ENCODE data around the gene SERGEF. TPM values are rescaled to one million over a fixed set of nuclear protein-coding genes. Genes with fewer than 3 reads are reported as not detected.

The SERGEF gene
- total RNA-seq, 4 donors from 2014 or later = 62.2 to 116 (median 83.5) TPM

DNA sequence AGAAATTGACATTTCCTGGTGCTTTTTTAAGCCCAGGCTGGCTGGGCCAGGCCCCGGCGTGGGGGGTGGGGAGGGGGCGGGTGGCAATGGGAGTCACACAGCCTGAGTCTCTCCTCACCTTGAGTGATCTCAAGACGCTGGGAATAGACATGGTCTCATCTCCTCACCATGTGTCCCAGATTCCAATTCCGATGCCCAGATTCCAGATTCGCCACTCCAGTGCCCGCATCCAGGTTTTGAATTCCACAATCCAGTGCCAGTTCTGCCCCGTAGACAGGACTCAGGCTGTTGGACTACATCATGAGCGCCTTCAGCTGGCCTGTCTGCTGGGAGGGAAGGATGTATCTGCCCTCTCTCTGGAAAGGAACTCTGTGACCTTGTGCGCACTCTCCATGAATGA, 259.2 kb downstream of the SERGEF start:
- TF ChIP-seq, protein P1, sequence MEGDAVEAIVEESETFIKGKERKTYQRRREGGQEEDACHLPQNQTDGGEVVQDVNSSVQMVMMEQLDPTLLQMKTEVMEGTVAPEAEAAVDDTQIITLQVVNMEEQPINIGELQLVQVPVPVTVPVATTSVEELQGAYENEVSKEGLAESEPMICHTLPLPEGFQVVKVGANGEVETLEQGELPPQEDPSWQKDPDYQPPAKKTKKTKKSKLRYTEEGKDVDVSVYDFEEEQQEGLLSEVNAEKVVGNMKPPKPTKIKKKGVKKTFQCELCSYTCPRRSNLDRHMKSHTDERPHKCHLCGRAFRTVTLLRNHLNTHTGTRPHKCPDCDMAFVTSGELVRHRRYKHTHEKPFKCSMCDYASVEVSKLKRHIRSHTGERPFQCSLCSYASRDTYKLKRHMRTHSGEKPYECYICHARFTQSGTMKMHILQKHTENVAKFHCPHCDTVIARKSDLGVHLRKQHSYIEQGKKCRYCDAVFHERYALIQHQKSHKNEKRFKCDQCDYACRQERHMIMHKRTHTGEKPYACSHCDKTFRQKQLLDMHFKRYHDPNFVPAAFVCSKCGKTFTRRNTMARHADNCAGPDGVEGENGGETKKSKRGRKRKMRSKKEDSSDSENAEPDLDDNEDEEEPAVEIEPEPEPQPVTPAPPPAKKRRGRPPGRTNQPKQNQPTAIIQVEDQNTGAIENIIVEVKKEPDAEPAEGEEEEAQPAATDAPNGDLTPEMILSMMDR (IDR thresholded peaks at IDR 0.05) = no peak
- TF ChIP-seq POLR2A (IDR thresholded peaks at IDR 0.05) = no peak
- DNase-seq = no peak
- H3K9me3 ChIP-seq = no peaks in the 10 kb centered on the region
- WGBS, 2 donors = 74 to 84% methylated on average over 10 of the region's 10 CpGs
- no peaks in the 10 kb centered on the region for H3K4me1 ChIP-seq
- H3K27me3 ChIP-seq = no peaks in the 10 kb centered on the region
- no peak overlapping the region for H3K4me3 ChIP-seq (replicated peaks in 1 of 3)
- no peaks in the 10 kb centered on the region for H3K36me3 ChIP-seq
- H3K27ac ChIP-seq = no peak overlapping the region
- intact Hi-C loops (cut with DNase I) = no loop called here

DNA sequence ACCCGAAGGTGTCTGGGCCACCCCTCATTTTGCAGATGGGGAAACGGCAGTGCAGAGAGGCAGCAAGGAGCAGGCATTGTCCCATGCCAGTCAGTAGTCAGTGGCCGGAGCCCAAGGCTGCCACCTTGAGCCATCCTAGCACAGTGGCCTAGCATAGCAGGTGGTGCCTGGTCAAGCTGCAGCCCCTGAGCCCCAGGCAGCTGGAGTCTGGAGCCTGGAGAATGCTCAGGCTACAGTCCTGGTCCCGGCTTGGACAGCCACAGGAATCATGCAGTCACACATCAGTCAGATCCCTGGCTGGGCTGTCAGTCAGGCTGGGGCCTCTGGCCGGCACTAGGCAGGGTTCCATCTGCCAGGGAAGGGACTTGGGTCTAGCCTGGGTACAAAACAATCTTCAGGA, 259.7 kb downstream of the SERGEF start:
- no peaks in the 10 kb centered on the region for H3K27me3 ChIP-seq
- H3K4me3 ChIP-seq (replicated peaks in 1 of 3) = no peak overlapping the region
- intact Hi-C loops (cut with DNase I) = no loop called here
- no peak for TF ChIP-seq POLR2A (IDR thresholded peaks at IDR 0.05)
- TF ChIP-seq, protein P1 (IDR thresholded peaks at IDR 0.05) = no peak
- no peaks in the 10 kb centered on the region for H3K4me1 ChIP-seq
- H3K36me3 ChIP-seq = no peaks in the 10 kb centered on the region
- H3K27ac ChIP-seq = no peak overlapping the region
- WGBS, 2 donors = 68 to 85% methylated on average over 4 to 5 of the region's 5 CpGs
- no peak for DNase-seq
- H3K9me3 ChIP-seq = no peaks in the 10 kb centered on the region

DNA sequence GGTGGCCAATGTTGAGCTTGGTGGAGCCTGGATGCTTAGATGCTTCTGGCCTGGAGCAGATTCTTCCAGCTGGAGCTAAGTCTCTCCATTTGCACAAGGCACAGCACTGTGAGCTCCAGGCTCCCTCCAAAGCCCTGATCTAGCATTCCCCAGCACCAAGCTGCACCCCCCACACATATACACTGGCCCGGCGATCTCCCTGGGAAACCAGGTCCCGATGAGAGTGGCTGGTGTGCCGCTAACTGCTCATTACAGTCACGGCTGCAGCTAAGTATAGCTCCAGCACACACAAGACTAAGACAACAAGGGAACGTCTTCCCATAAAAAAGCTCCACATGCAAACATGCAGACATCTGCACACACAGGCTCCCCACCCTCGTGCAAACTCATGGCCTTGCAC, 260.7 kb downstream of the SERGEF start:
- 61 to 66% methylated on average over 5 to 7 of the region's 7 CpGs for WGBS, 2 donors

DNA sequence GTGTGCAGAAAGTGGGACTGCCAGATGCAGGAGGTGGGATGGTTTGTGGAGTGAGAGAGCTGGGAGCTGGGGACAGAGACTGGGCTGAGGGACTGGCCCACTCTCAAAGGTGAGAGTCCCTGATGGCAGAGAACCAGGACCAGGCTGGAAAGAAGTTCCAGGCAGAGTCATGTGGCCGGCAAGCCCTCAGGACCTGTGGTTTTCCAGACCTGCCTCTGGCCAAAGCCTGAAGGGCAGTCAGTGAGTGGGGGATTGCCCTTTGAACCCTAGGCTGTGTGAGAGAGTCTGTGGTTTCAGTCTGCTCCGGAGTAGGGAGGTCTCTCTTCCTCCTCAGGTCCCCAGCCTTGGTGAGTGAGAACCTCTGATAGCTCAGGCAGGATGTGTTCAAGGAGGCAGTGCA, 261.3 kb downstream of the SERGEF start:
- Histone ChIP-seq H3K27ac (no peak overlapping the region), H3K9me3 (no peaks in the 10 kb centered on the region), H3K27me3 (no peaks in the 10 kb centered on the region), H3K4me3 (replicated peaks in 1 of 3) (no peak overlapping the region), H3K4me1 (no peaks in the 10 kb centered on the region), H3K36me3 (no peaks in the 10 kb centered on the region)
- intact Hi-C loops (cut with DNase I) = no loop called here
- TF ChIP-seq, protein P1 (IDR thresholded peaks at IDR 0.05) = no peak
- no peak for TF ChIP-seq POLR2A (IDR thresholded peaks at IDR 0.05)
- DNase-seq = no peak
- 78 to 93% methylated on average over 2 of the region's 2 CpGs for WGBS, 2 donors

More for the DNA sequence above, 260.7 kb downstream of the SERGEF start:
- no peak for DNase-seq
- no peaks in the 10 kb centered on the region for H3K36me3 ChIP-seq
- H3K27me3 ChIP-seq = no peaks in the 10 kb centered on the region
- intact Hi-C loops (cut with DNase I) = no loop called here
- TF ChIP-seq, protein P1 (IDR thresholded peaks at IDR 0.05) = no peak
- TF ChIP-seq POLR2A (IDR thresholded peaks at IDR 0.05) = no peak
- H3K9me3 ChIP-seq = no peaks in the 10 kb centered on the region
- no peak overlapping the region for H3K4me3 ChIP-seq (replicated peaks in 1 of 3)
- no peak overlapping the region for H3K27ac ChIP-seq
- H3K4me1 ChIP-seq = no peaks in the 10 kb centered on the region

DNA sequence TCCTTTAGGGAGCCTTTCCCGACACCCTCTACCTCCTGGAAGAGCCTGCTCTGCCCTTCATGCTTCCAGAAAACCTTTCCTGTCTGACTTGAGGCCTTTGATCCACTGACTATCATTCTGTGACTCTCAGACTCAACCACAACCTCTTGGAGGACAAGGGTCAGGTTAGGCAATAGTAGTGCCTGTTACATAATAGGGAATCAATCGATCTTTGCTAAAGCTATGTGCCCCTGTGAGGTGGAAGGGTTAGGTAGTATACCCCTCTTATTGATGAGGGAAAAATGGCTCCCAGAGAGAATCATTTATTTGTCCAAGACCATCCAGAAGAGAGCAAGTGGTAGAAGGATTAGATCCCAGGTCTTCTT, 262.1 kb downstream of the SERGEF start:
- no peak for DNase-seq
- TF ChIP-seq POLR2A (IDR thresholded peaks at IDR 0.05) = no peak
- TF ChIP-seq, protein P1 (IDR thresholded peaks at IDR 0.05) = no peak
- H3K4me3 ChIP-seq (replicated peaks in 1 of 3) = no peak overlapping the region
- no peaks in the 10 kb centered on the region for H3K9me3 ChIP-seq
- no peaks in the 10 kb centered on the region for H3K4me1 ChIP-seq
- 68 to 83% methylated on average over 2 of the region's 2 CpGs for WGBS, 2 donors
- H3K36me3 ChIP-seq = no peaks in the 10 kb centered on the region
- no peaks in the 10 kb centered on the region for H3K27me3 ChIP-seq
- intact Hi-C loops (cut with DNase I) = no loop called here
- no peak overlapping the region for H3K27ac ChIP-seq
